HepG2 (cell line): ENCODE data around the gene MAD2L2. TPM values are rescaled to one million over a fixed set of nuclear protein-coding genes. Genes with fewer than 3 reads are reported as not detected.

ENCODE experiments used
- ARNT2 ChIP-seq: sonication (generic); formaldehyde crosslinking; IDR thresholded peaks from 2 replicates; pipeline ENCODE4 v1.8.0; 2022; ENCODE audit warnings: mild to moderate bottlenecking, low read depth, missing genetic modification reagents, moderate library complexity
- ELF4 ChIP-seq: sonication (generic); formaldehyde crosslinking; IDR thresholded peaks from 2 replicates; pipeline ENCODE4 v1.5.0; 2020; ENCODE audit warnings: missing genetic modification reagents, mild to moderate bottlenecking, moderate library complexity, borderline replicate concordance
- MBNL3 ChIP-seq: fragments of 250-450 bp; sonication (Bioruptor Pico); conservative IDR thresholded peaks from 2 replicates; pipeline ENCODE4 v1.8.0; 2022; ENCODE audit warnings: mild to moderate bottlenecking, inconsistent platforms
- MEF2D ChIP-seq: sonication (generic); formaldehyde crosslinking; IDR thresholded peaks from 2 replicates; pipeline ENCODE4 v1.5.1; 2020; ENCODE audit warnings: mild to moderate bottlenecking, missing genetic modification reagents
- MTF1 ChIP-seq: sonication (generic); formaldehyde crosslinking; IDR thresholded peaks from 2 replicates; pipeline ENCODE4 v1.5.0; 2020; ENCODE audit warnings: missing genetic modification reagents
- NR1H2 ChIP-seq: sonication (generic); formaldehyde crosslinking; IDR thresholded peaks from 2 replicates; pipeline ENCODE4 v1.8.1; 2022; ENCODE audit warnings: low read depth, missing genetic modification reagents, borderline replicate concordance
- PAXIP1 ChIP-seq: sonication (generic); formaldehyde crosslinking; conservative IDR thresholded peaks from 2 replicates; pipeline ENCODE4 v1.4.0; 2020; ENCODE audit warnings: mild to moderate bottlenecking, missing genetic modification reagents, moderate library complexity
- PBX3 ChIP-seq: sonication (generic); formaldehyde crosslinking; IDR thresholded peaks from 2 replicates; pipeline ENCODE4 v1.8.1; 2023; ENCODE audit warnings: missing genetic modification reagents, inconsistent platforms, borderline replicate concordance
- PHF8 ChIP-seq: sonication (generic); formaldehyde crosslinking; IDR thresholded peaks from 2 replicates; pipeline ENCODE4 v1.5.0; 2020; ENCODE audit warnings: missing genetic modification reagents
- ZNF382 ChIP-seq: sonication (generic); formaldehyde crosslinking; IDR thresholded peaks from 2 replicates; pipeline ENCODE4 v1.5.0; 2020; ENCODE audit warnings: missing genetic modification reagents, mild to moderate bottlenecking, borderline replicate concordance
- ZNF687 ChIP-seq: sonication (generic); formaldehyde crosslinking; IDR thresholded peaks from 2 replicates; pipeline ENCODE4 v1.5.1; 2020; ENCODE audit warnings: mild to moderate bottlenecking, missing genetic modification reagents, moderate library complexity
- ZNF7 ChIP-seq: IDR thresholded peaks from 2 replicates; pipeline ENCODE4 v1.6.1; 2016; ENCODE audit warnings: missing biosample characterization, missing genetic modification reagents
- ZNF713 ChIP-seq: sonication (generic); formaldehyde crosslinking; IDR thresholded peaks from 2 replicates; pipeline ENCODE4 v1.4.0; 2020; ENCODE audit warnings: mild to moderate bottlenecking, missing genetic modification reagents
- polyA plus RNA-seq, 8 experiments: library from polyadenylated mRNA; depleted of rRNA in 3 of 8; stranded (reverse) in 7 of 8; unstranded in 1 of 8; fragments of >200 nt; fragmentation: Illumina TruSeq in 4 of 8; extraction: Trizol in 4 of 8; gene quantifications; 2 replicates each; pipeline versions ENCODE4 v1.2.1 to v1.2.3, GENCODE V29; 2011 to 2016; ENCODE audit warnings: low read depth in 4 of 8, missing spikeins in 1 of 8, mixed read lengths in 1 of 8; ENCODE audit not compliant: insufficient read depth in 1 of 8
- total RNA-seq, 5 experiments: library from RNA; depleted of rRNA; stranded (reverse); fragments of >200 nt; fragmentation: Illumina TruSeq; extraction: Trizol; gene quantifications; 2 replicates each; pipeline ENCODE4 v1.2.3, GENCODE V29; 2016; ENCODE audit warnings: low read depth in 1 of 5
- TF ChIP-seq, protein P1 (sequence below): sonication (generic); formaldehyde crosslinking; IDR thresholded peaks from 2 replicates; pipeline ENCODE4 v1.5.1; 2020; ENCODE audit warnings: mild to moderate bottlenecking, moderate library complexity, missing genetic modification reagents
- TF ChIP-seq, protein P2 (sequence below): sonication (generic); formaldehyde crosslinking; IDR thresholded peaks from 2 replicates; pipeline ENCODE4 v1.4.0; 2020; ENCODE audit warnings: missing genetic modification reagents

The MAD2L2 gene
- total and polyA plus RNA-seq, 2 of the 13 experiments (the other 11 are each of a cell fraction or from before 2014, with no cell fraction given), result 51.8 to 53.8 TPM

- TF ChIP-seq PAXIP1 (0 out of 2 replicates have a peak, but pooled peaks have one; percentile 27), NR1H2 (CRISPR knock-in tag) (no peak), ELF4 (CRISPR knock-in tag) (no peak), MBNL3 (no peak), MTF1 (CRISPR knock-in tag) (no peak), ZNF713 (no peak), PBX3 (CRISPR knock-in tag) (no peak), ARNT2 (CRISPR knock-in tag) (no peak), ZNF382 (CRISPR knock-in tag) (no peak), PHF8 (CRISPR knock-in tag) (no peak), MEF2D (CRISPR knock-in tag) (no peak), ZNF7 (CRISPR knock-in tag) (no peak), ZNF687 (CRISPR knock-in tag) (peak; percentile 34)
- TF ChIP-seq, protein P1, sequence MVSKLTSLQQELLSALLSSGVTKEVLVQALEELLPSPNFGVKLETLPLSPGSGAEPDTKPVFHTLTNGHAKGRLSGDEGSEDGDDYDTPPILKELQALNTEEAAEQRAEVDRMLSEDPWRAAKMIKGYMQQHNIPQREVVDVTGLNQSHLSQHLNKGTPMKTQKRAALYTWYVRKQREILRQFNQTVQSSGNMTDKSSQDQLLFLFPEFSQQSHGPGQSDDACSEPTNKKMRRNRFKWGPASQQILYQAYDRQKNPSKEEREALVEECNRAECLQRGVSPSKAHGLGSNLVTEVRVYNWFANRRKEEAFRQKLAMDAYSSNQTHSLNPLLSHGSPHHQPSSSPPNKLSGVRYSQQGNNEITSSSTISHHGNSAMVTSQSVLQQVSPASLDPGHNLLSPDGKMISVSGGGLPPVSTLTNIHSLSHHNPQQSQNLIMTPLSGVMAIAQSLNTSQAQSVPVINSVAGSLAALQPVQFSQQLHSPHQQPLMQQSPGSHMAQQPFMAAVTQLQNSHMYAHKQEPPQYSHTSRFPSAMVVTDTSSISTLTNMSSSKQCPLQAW (CRISPR knock-in tag), result no peak
- TF ChIP-seq, protein P2, sequence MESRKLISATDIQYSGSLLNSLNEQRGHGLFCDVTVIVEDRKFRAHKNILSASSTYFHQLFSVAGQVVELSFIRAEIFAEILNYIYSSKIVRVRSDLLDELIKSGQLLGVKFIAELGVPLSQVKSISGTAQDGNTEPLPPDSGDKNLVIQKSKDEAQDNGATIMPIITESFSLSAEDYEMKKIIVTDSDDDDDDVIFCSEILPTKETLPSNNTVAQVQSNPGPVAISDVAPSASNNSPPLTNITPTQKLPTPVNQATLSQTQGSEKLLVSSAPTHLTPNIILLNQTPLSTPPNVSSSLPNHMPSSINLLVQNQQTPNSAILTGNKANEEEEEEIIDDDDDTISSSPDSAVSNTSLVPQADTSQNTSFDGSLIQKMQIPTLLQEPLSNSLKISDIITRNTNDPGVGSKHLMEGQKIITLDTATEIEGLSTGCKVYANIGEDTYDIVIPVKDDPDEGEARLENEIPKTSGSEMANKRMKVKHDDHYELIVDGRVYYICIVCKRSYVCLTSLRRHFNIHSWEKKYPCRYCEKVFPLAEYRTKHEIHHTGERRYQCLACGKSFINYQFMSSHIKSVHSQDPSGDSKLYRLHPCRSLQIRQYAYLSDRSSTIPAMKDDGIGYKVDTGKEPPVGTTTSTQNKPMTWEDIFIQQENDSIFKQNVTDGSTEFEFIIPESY (CRISPR knock-in tag), result peak; percentile 62; the same call in 1 of the 2 replicates
Measured at GRCh38 chr1:11648039-11648438, 32.9 kb downstream of the MAD2L2 start (continued).
